IMR-90 (cell line): ENCODE results near the gene OPN1MW2.
"Not testable (repeated sequence)": the region's sequence is repeated elsewhere in the genome, so short reads cannot be mapped to it uniquely, and the experiment has no call there.

Experiments used
- CTCF ChIP-seq: conservative IDR thresholded peaks from 2 replicates; pipeline ENCODE4 v1.5.1; 2012; ENCODE audit warnings: mild to moderate bottlenecking, low read depth, low read length, improper control_type of control experiment
- POLR2A ChIP-seq: IDR thresholded peaks from 2 replicates; pipeline ENCODE4 v1.6.1; 2012; ENCODE audit warnings: mild to moderate bottlenecking, low read depth, low read length
- RAD21 ChIP-seq: IDR thresholded peaks from 2 replicates; pipeline ENCODE4 v1.6.1; 2012; ENCODE audit warnings: low read length, improper control_type of control experiment
- SMC3 ChIP-seq: fragments of 150-350 bp; IDR thresholded peaks from 2 replicates; pipeline ENCODE4 v1.6.1; 2016; ENCODE audit warnings: low read depth, mild to moderate bottlenecking, antibody characterized with exemption, low read length, moderate library complexity
- USF2 ChIP-seq: fragments of 150-350 bp; IDR thresholded peaks from 2 replicates; pipeline ENCODE4 v1.6.1; 2017; ENCODE audit warnings: mild to moderate bottlenecking, antibody characterized with exemption, low read length, low read depth

- TF ChIP-seq RAD21, SMC3, POLR2A, CTCF, USF2: not testable (repeated sequence)
Measured at GRCh38 chrX:154172535-154172943, 47.0 kb upstream of the OPN1MW2 start.
